HG02970 (cell line): ENCODE data around the gene ASB4.

ENCODE experiments used
- ATAC-seq: cut with Tn5 transposase; IDR thresholded peaks from one replicate; pipeline ENCODE4 v1.9.1; 2021; ENCODE audit warnings: mild to moderate bottlenecking, moderate library complexity, moderate number of reproducible peaks; ENCODE audit not compliant: unreplicated experiment, low FRiP score

The ASB4 gene

GRCh38 chr7:95517870-95518269, 32.1 kb downstream of the ASB4 start:
- ATAC-seq: no peak

DNA sequence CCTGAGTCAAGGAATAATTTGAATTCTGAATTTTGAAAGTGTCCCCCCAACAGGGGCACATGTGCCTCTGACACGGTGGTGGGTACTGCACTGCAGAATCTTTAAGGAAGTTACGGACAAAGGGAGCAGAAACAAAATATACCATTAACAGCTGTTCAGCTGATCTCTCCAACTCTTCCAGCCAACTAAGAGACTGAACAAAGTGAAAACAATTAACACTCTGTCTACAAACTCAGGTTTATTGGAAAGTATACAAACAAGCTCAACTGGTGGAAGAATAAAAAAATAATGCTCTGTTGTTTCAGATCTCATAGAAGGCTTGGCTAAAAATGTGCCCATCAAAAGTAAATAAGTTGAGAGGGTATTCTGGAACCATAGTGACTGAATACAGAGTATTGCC, 34.4 kb downstream of the ASB4 start:
- ATAC-seq: no peak

GRCh38 chr7:95525503-95525902, 39.8 kb downstream of the ASB4 start:
- no peak for ATAC-seq

GRCh38 chr7:95526128-95526738, 40.5 kb downstream of the ASB4 start:
- ATAC-seq: no peak

GRCh38 chr7:95527033-95527775, 41.5 kb downstream of the ASB4 start:
- no peak for ATAC-seq

- ATAC-seq: no peak
Observed at GRCh38 chr7:95527776-95528250, 42.1 kb downstream of the ASB4 start.

DNA sequence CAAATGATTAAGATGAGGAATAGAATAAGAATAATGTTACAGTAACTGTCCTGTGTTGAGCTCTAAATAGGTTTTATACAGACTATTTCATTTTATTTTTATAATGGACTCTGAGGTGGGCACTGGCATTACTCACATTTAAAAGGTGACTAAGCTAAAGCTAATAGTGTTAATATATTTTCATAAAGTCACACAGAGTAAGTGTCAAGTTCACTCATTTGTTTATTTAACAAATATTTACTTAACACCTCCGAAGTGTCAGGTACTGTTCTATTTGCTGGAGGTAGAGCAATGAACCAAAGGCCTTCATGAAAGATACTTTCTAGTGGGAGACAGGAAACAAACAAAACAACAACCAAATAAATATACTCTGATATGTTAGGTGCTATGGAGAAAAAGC, 44.0 kb downstream of the ASB4 start:
- ATAC-seq: no peak

- no peak for ATAC-seq
Observed at GRCh38 chr7:95530881-95531280, 45.1 kb downstream of the ASB4 start.

- ATAC-seq: no peak
Observed at GRCh38 chr7:95531605-95532219, 46.0 kb downstream of the ASB4 start.

DNA sequence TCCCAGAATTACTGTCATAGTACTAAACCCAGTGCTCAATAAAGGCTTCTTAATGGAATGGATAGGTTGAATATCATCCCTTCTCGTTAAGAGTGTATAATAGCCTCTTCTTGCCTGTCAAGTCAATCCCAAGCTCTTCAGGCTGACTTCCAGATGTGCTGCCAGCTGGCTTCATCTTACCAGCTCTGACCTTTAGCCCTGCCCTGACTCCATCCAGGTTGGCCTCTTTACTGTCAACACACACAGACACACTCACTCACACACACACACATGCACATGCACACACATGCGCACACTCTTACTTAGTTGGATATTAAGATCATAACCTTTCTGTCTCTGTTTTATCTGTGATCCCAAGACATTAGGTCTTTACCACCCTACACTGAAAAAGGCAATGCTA, 49.1 kb downstream of the ASB4 start:
- no peak for ATAC-seq

DNA sequence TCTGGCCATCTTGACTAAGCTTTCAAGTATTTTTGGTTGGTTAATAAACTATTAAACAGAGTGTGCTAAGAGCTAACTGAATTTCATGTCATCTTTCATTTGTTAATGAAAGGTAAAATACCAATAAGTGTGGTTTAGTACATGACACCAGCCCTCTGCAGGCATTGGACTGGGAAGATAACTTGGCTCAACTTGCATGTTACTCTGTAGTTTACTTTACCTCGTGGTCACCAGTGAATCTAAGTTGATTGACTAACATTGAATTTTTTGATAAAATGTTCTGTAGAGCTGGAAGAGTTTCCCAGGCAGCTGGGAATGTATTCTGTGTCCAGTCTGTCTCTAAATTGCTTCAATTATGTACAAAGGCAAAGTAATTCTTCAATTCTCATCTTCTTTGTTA, 49.9 kb downstream of the ASB4 start:
- no peak for ATAC-seq

DNA sequence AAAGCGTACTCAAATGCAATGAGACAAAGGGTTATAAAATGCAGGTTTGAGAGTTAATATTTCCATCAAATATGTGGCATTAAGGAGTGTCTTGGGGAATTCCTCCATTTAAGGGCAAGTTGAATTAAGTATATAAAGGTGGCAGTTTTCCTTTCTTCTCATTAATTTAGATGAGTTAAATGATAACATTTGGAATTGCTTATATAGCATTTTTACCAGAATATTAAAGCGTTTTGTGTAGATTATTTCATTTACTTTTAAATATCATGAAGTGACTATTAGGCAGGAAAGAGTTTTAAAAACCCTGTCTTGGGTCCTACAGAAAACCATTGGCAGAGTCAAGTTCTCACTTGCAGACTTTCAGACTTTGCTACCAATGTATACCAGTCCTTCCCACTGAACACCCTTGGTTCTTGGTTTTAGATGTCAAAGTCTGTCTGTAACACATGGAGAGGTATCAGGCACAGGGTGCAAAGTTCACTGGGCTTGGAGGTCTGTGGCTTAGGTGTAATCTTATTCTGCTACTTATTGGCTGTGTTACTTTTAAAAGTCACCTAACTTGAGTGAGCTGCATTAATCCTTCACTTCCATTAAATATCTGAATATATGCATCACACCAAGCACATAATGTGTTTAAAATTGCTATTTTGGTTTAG, 51.0 kb downstream of the ASB4 start:
- no peak for ATAC-seq

DNA sequence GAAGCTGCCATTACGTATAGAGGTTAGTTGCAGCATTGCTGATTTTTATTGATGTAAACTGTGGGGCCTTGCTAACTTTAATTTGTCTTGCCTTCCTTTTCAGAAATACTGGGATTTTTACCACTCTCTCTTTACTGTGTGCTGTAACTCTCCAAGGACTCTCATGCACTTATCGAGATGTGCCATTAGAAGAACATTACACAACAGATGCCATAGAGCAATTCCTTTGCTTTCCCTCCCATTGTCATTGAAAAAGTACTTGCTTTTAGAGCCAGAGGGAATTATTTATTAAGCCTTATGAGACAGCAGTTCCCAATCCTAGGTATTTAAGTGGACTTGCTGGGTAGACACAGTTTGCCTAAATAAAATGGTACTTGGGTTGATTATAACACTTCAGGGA, 51.7 kb downstream of the ASB4 start:
- ATAC-seq: no peak

- no peak for ATAC-seq
Observed at GRCh38 chr7:95539426-95539825, 53.7 kb downstream of the ASB4 start.

- no peak for ATAC-seq
Observed at GRCh38 chr7:95540366-95540765, 54.6 kb downstream of the ASB4 start.

- no peak for ATAC-seq
Observed at GRCh38 chr7:95543312-95543711, 57.6 kb downstream of the ASB4 start.

- ATAC-seq: no peak
Observed at GRCh38 chr7:95544171-95544570, 58.4 kb downstream of the ASB4 start.

DNA sequence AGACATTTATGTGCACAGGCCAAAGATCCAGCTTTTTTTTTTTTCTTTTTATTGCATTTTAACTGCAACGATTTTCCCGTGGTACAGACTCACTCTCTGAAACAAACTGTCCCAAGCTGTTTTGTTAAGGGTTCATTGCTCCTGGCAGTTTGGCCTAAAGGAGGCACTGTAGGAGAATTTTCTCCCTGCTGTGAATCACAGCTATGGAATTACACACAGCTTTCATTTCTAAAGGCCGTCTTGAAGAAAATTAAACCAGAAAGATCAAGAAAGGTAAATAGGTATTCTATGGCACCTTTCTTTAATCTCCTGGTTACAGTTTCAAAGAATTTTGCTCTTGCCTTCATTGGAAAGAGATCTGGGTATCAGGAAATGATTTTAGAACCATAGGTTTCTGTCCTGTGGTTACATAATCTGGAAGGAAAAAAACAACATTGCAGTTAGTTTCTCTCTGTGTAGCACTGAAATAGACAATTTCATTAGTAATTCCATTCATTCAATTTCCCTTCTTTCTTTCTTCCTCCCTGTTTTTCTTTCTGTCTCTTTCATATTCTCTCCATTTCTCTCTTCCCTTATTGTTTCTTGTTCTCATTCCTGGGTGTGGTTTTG, 59.4 kb downstream of the ASB4 start:
- ATAC-seq: no peak

DNA sequence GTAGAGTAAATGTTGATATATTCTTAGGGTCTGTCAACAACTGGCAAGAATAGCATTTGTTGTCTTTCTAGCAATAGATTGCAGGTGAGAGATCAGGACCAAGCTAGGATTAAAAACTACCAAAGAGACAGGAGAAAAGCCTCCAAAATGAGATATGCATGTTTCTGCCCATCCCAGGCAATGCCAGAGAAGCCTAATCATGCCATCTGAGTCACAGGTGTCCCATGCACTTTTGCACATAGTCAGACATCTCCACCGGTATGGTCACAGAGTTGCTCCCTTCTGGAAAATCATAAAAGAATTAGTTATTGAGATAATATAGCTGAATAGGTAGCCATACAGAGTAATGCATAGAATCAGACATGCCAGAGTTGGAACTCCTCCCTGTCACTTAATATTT, 59.9 kb downstream of the ASB4 start:
- no peak for ATAC-seq

DNA sequence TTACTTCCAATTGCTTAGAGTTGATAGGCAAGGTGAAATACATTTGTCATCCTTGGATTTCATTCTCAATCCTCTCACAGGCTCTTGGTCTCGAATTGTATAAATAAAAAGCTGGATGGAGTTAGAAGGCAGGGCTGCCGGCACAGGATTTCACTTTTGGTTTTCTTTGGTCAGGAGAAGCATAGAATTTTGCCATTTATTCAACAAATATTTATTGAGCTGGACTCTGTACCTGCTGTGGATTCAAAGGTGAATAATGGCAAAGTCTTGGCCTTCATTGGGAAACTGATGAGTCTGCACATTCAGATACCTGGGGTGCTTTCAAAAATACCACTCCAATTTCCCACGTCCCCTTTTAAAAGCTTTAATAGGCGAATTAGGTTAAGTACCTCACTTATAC, 60.9 kb downstream of the ASB4 start:
- no peak for ATAC-seq
